HPDE6-E6E7 (cell line): ENCODE data around the gene SMR3A.
A peak's percentile ranks its signal among the peaks of the same experiment; 100 is the strongest.

Source experiments
- DNase-seq: peaks from one replicate; pipeline ENCODE4 v3.0.0; 2011; ENCODE audit warnings: missing footprints; ENCODE audit errors: extremely low spot score

Gene SMR3A

GRCh38 chr4:70360460-70360859 is at the start of gene SMR3A:
Gene SMR3A, plus strand, starts transcription at chr4:70360760. Its CDS starts 1,356 bp downstream, at chr4:70362116.
- no peak for DNase-seq

GRCh38 chr4:70313736-70314135 is 46.8 kb upstream of the SMR3A start:
- DNase-seq: no peak

GRCh38 chr4:70315928-70316327 is 44.6 kb upstream of the SMR3A start:
- peak; percentile 4 for DNase-seq

- DNase-seq: no peak
These were observed 34.5 kb upstream of the SMR3A start for GRCh38 chr4:70326052-70326451.

- no peak for DNase-seq
These were observed 25.9 kb upstream of the SMR3A start, which contains the start of gene CABS1 for GRCh38 chr4:70334681-70335080. Gene CABS1, plus strand, starts transcription at chr4:70334981. Its CDS starts 59 bp downstream, at chr4:70335040.

- DNase-seq: no peak
These were observed 24.5 kb upstream of the SMR3A start for GRCh38 chr4:70336043-70336442.

- DNase-seq: no peak
These were observed 22.6 kb upstream of the SMR3A start for GRCh38 chr4:70337886-70338420.

GRCh38 chr4:70356185-70356584 is 4.4 kb upstream of the SMR3A start:
- DNase-seq: no peak

- DNase-seq: no peak
These were observed 1.4 kb upstream of the SMR3A start for GRCh38 chr4:70359115-70359661.

GRCh38 chr4:70364002-70364401 is 3.4 kb downstream of the SMR3A start:
- no peak for DNase-seq

GRCh38 chr4:70365479-70365878 is 4.9 kb downstream of the SMR3A start:
- peak; percentile 16 for DNase-seq

- DNase-seq: no peak
These were observed 7.3 kb downstream of the SMR3A start for GRCh38 chr4:70367813-70368212.

GRCh38 chr4:70371987-70372386 is 11.4 kb downstream of the SMR3A start:
- no peak for DNase-seq

- DNase-seq: no peak
These were observed 12.2 kb downstream of the SMR3A start for GRCh38 chr4:70372760-70373159.

GRCh38 chr4:70380578-70380977 is 20.0 kb downstream of the SMR3A start:
- no peak for DNase-seq

- DNase-seq: no peak
These were observed 22.2 kb downstream of the SMR3A start, which contains the start of gene SMR3B for GRCh38 chr4:70382691-70383181. Gene SMR3B, plus strand, starts transcription at chr4:70383131. Its CDS starts 1,380 bp downstream, at chr4:70384511.

GRCh38 chr4:70392057-70392776 is 31.7 kb downstream of the SMR3A start:
- DNase-seq: no peak

- DNase-seq: no peak
These were observed 37.0 kb downstream of the SMR3A start, which contains the start of gene OPRPN for GRCh38 chr4:70397580-70397979. Gene OPRPN, plus strand, starts transcription at chr4:70397940. Its CDS starts 1,346 bp downstream, at chr4:70399286.

GRCh38 chr4:70399319-70399718 is 38.8 kb downstream of the SMR3A start:
- peak; percentile 32 for DNase-seq

- no peak for DNase-seq
These were observed 42.2 kb downstream of the SMR3A start for GRCh38 chr4:70402762-70403161.

GRCh38 chr4:70405765-70406164 is 45.2 kb downstream of the SMR3A start:
- no peak for DNase-seq
